H1 (cell line): ENCODE results near the gene MSH2. TPM values are rescaled to one million over a fixed set of nuclear protein-coding genes. Genes with fewer than 3 reads are reported as not detected.

Experiments used
- CTCF ChIA-PET: fragments of 300-600 bp; sonication (Branson Sonifier 250); formaldehyde crosslinking; loops from one replicate; lab custom pipeline; 2021; ENCODE audit not compliant: partially characterized antibody; lab: Charles Lee
- POLR2A ChIA-PET: fragments of 300-600 bp; sonication (Branson Sonifier 250); formaldehyde crosslinking; loops from one replicate; lab custom pipeline; 2021; ENCODE audit warnings: inconsistent platforms; ENCODE audit not compliant: partially characterized antibody; lab: Charles Lee
- DNase-seq, 2 experiments: peaks; one replicate each; pipeline versions ENCODE4 v3.0.0 to v3.0.0-alpha.2; 2010 to 2022; ENCODE audit warnings: low spot score in 2 of 2, low read depth in 1 of 2, mixed read lengths in 1 of 2
- FAIRE-seq: peaks from 2 replicates; lab custom pipeline; 2011; peaks lifted over from hg19 to GRCh38; lab: Jason Lieb, UNC
- H2AFZ ChIP-seq: 2 replicates; pipeline ENCODE4 v1.8.1; 2012; ENCODE audit warnings: low read length, inconsistent platforms
- H2AK5ac ChIP-seq: 2 replicates; pipeline ENCODE4 v1.6.1; 2013; ENCODE audit warnings: low read depth, low read length
- H2BK120ac ChIP-seq: replicated peaks from 2 replicates; pipeline ENCODE3; 2013; ENCODE audit warnings: low read depth, low read length, inconsistent platforms
- H2BK12ac ChIP-seq: 2 replicates; pipeline ENCODE4 v1.6.1; 2013; ENCODE audit warnings: low read depth, low read length
- H2BK15ac ChIP-seq: 2 replicates; pipeline ENCODE4 v1.6.1; 2013; ENCODE audit warnings: low read length
- H2BK20ac ChIP-seq: 2 replicates; pipeline ENCODE4 v1.6.1; 2013; ENCODE audit warnings: low read length
- H2BK5ac ChIP-seq: 2 replicates; pipeline ENCODE4 v1.6.1; 2013; ENCODE audit warnings: low read depth, low read length
- H3K14ac ChIP-seq: 2 replicates; pipeline ENCODE4 v1.6.1; 2013; ENCODE audit warnings: inconsistent platforms; ENCODE audit not compliant: insufficient read length
- H3K18ac ChIP-seq: 2 replicates; pipeline ENCODE4 v1.6.1; 2013; ENCODE audit warnings: low read length; ENCODE audit errors: extremely low read depth
- H3K23ac ChIP-seq: 2 replicates; pipeline ENCODE4 v1.6.1; 2013; ENCODE audit warnings: inconsistent platforms; ENCODE audit not compliant: insufficient read length
- H3K23me2 ChIP-seq: 2 replicates; pipeline ENCODE4 v1.6.1; 2013; ENCODE audit warnings: low read depth, low read length
- H3K27ac ChIP-seq: 2 replicates; pipeline ENCODE4 v1.6.1; 2011; ENCODE audit warnings: low read depth, low read length, inconsistent platforms
- H3K27me3 ChIP-seq, 4 experiments: replicated peaks in 1 of 4; 1 replicate in 1 of 4; 2 replicates in 3 of 4; pipeline versions ENCODE4 v1.6.1 to v1.8.1; 2011 to 2013; ENCODE audit warnings: low read length in 3 of 4, mild to moderate bottlenecking in 3 of 4, inconsistent platforms in 2 of 4, mixed read lengths in 2 of 4, moderate library complexity in 1 of 4; ENCODE audit not compliant: control insufficient read depth in 3 of 4, insufficient read depth in 3 of 4; ENCODE audit errors: extremely low read depth in 1 of 4
- H3K36me3 ChIP-seq, 4 experiments: 2 replicates each; pipeline versions ENCODE4 v1.6.1 to v1.8.1; 2011 to 2013; ENCODE audit warnings: mild to moderate bottlenecking in 4 of 4, low read length in 3 of 4, moderate library complexity in 2 of 4, control low read depth in 1 of 4, inconsistent platforms in 1 of 4; ENCODE audit not compliant: insufficient read depth in 4 of 4, control insufficient read depth in 2 of 4
- H3K4ac ChIP-seq: replicated peaks from 2 replicates; pipeline ENCODE3; 2013; ENCODE audit warnings: low read length, low read depth, mixed read lengths, inconsistent platforms; ENCODE audit not compliant: insufficient read length
- H3K4me1 ChIP-seq, 4 experiments: replicated peaks in 1 of 4; 1 replicate in 1 of 4; 2 replicates in 3 of 4; pipeline versions ENCODE4 v1.6.1 to v1.8.1; 2011 to 2013; ENCODE audit warnings: low read length in 3 of 4, inconsistent platforms in 2 of 4, mixed read lengths in 1 of 4; ENCODE audit not compliant: insufficient read depth in 4 of 4, control insufficient read depth in 3 of 4
- H3K4me2 ChIP-seq, 2 experiments: 2 replicates each; pipeline versions ENCODE4 v1.6.1 to v1.8.1; 2011 to 2013; ENCODE audit warnings: low read depth in 2 of 2, low read length in 2 of 2, control low read depth in 1 of 2, inconsistent platforms in 1 of 2, mild to moderate bottlenecking in 1 of 2; ENCODE audit not compliant: insufficient read depth in 1 of 2
- H3K4me3 ChIP-seq, 4 experiments: fragments of 200-600, 300-600 bp in 1 of 4; sonication (generic), shearing (Covaris generic), sonication (Bioruptor Twin) in 1 of 4; 2 replicates each; pipeline versions ENCODE4 v1.5.1 to v1.8.1; 2011 to 2016; ENCODE audit warnings: low read length in 4 of 4, low read depth in 3 of 4, control low read depth in 2 of 4, inconsistent platforms in 2 of 4, mild to moderate bottlenecking in 2 of 4, mixed read lengths in 1 of 4, moderate library complexity in 1 of 4; ENCODE audit not compliant: insufficient read depth in 2 of 4; ENCODE audit errors: extremely low read depth in 1 of 4
- H3K56ac ChIP-seq: replicated peaks from 2 replicates; pipeline ENCODE3; 2013; ENCODE audit warnings: low read depth, mild to moderate bottlenecking, mixed read lengths, low read length, inconsistent platforms; ENCODE audit not compliant: insufficient read length
- H3K79me1 ChIP-seq: 2 replicates; pipeline ENCODE4 v1.6.1; 2013; ENCODE audit warnings: low read depth, low read length, control low read depth
- H3K79me2 ChIP-seq, 2 experiments: 2 replicates each; pipeline versions ENCODE4 v1.6.1 to v1.8.1; 2012 to 2013; ENCODE audit warnings: low read length in 2 of 2, mild to moderate bottlenecking in 2 of 2, inconsistent platforms in 1 of 2; ENCODE audit not compliant: insufficient read depth in 2 of 2, control insufficient read depth in 1 of 2
- H3K9ac ChIP-seq, 4 experiments: replicated peaks in 1 of 4; 1 replicate in 1 of 4; 2 replicates in 3 of 4; pipeline versions ENCODE4 v1.6.1 to v1.8.1; 2011 to 2013; ENCODE audit warnings: low read depth in 3 of 4, low read length in 3 of 4, control low read depth in 2 of 4, mild to moderate bottlenecking in 2 of 4, moderate library complexity in 2 of 4, inconsistent platforms in 1 of 4; ENCODE audit errors: extremely low read depth in 1 of 4
- H3K9me3 ChIP-seq, 2 experiments: 2 replicates each; pipeline versions ENCODE4 v1.6.1 to v1.8.1; 2012 to 2013; ENCODE audit warnings: mild to moderate bottlenecking in 2 of 2, moderate library complexity in 2 of 2, control low read depth in 1 of 2, inconsistent platforms in 1 of 2, low read depth in 1 of 2, low read length in 1 of 2, mixed read lengths in 1 of 2; ENCODE audit not compliant: insufficient read depth in 2 of 2
- H4K20me1 ChIP-seq, 2 experiments: replicated peaks in 1 of 2; 2 replicates each; pipeline versions ENCODE3 to v1.8.1; 2011 to 2013; ENCODE audit warnings: inconsistent platforms in 2 of 2, low read length in 2 of 2, mild to moderate bottlenecking in 1 of 2; ENCODE audit not compliant: insufficient read depth in 2 of 2, control insufficient read depth in 1 of 2
- H4K5ac ChIP-seq: 2 replicates; pipeline ENCODE4 v1.6.1; 2013; ENCODE audit warnings: low read length, low read depth, mixed read lengths, inconsistent platforms; ENCODE audit not compliant: insufficient read length
- H4K8ac ChIP-seq: 2 replicates; pipeline ENCODE4 v1.8.0; 2013; ENCODE audit warnings: mild to moderate bottlenecking, moderate library complexity, low read length, inconsistent platforms; ENCODE audit not compliant: insufficient read depth; ENCODE audit errors: extremely low read depth
- H4K91ac ChIP-seq: replicated peaks from 2 replicates; pipeline ENCODE3; 2013; ENCODE audit warnings: low read length, mixed read lengths, inconsistent platforms; ENCODE audit not compliant: insufficient read length
- BCL11A ChIP-seq, 2 experiments: IDR thresholded peaks; one replicate each; pipeline ENCODE4 v1.6.1; 2011; ENCODE audit warnings: low read depth in 2 of 2, low read length in 2 of 2, mild to moderate bottlenecking in 2 of 2
- PHF8 ChIP-seq: fragments of 200-600 bp; sonication (generic); conservative IDR thresholded peaks from 2 replicates; pipeline ENCODE4 v1.7.1; 2012; ENCODE audit warnings: low read depth, mild to moderate bottlenecking, inconsistent platforms, low read length, moderate library complexity
- RNF2 ChIP-seq: fragments of 200-900, 300-1000 bp; sonication (generic); IDR thresholded peaks from 2 replicates; pipeline ENCODE4 v1.7.1; 2016; ENCODE audit warnings: borderline replicate concordance, low read depth, mild to moderate bottlenecking, antibody characterized with exemption, low read length; ENCODE audit not compliant: poor library complexity, severe bottlenecking; ENCODE audit errors: missing control alignments
- RXRA ChIP-seq: IDR thresholded peaks from 2 replicates; pipeline ENCODE4 v1.6.1; 2011; ENCODE audit warnings: low read depth, mild to moderate bottlenecking, low read length, moderate library complexity; ENCODE audit not compliant: insufficient read depth
- SP1 ChIP-seq: IDR thresholded peaks from 2 replicates; pipeline ENCODE4 v1.6.1; 2011; ENCODE audit warnings: low read depth, low read length
- SP2 ChIP-seq: IDR thresholded peaks from 2 replicates; pipeline ENCODE4 v1.6.1; 2012; ENCODE audit warnings: mild to moderate bottlenecking, low read length, inconsistent platforms
- USF2 ChIP-seq: IDR thresholded peaks from 2 replicates; pipeline ENCODE4 v1.6.1; 2011; ENCODE audit warnings: low read length, improper control_type of control experiment
- polyA plus RNA-seq, 7 experiments: library from polyadenylated mRNA; depleted of rRNA in 3 of 7; stranded (reverse) in 5 of 7; unstranded in 2 of 7; fragments of >200 nt in 5 of 7; fragments of 200-250 nt in 2 of 7; gene quantifications; 1 replicate in 5 of 7; 2 replicates in 1 of 7; 4 replicates in 1 of 7; pipeline versions ENCODE4 v1.2.1 to v1.2.3, GENCODE V29; 2011 to 2013; ENCODE audit warnings: missing spikeins in 2 of 7, mixed read lengths in 2 of 7
- total RNA-seq: library from RNA; stranded (reverse); fragmentation: NEBNext Ultra II Directional; extraction: Animal tissue kit (Norgen Biotek cat#: 25700); gene quantifications from 2 replicates; pipeline ENCODE4 v1.2.1, GENCODE V29; 2021
- TF ChIP-seq, protein P1 (sequence below): IDR thresholded peaks from 2 replicates; pipeline ENCODE4 v1.6.1; 2012; ENCODE audit warnings: low read length, inconsistent platforms
- TF ChIP-seq, protein P2 (sequence below): IDR thresholded peaks from 2 replicates; pipeline ENCODE4 v1.6.1; 2012; ENCODE audit warnings: inconsistent platforms
- TF ChIP-seq, protein P3 (sequence below): IDR thresholded peaks from 2 replicates; pipeline ENCODE4 v1.6.1; 2012; ENCODE audit warnings: inconsistent platforms

MSH2 gene
- total and polyA plus RNA-seq, 2 of the 8 experiments (the other 6 are each of a cell fraction or from before 2014, with no cell fraction given) = 64.1 to 228 TPM

GRCh38 chr2:47460766-47461165 is 57.8 kb downstream of the MSH2 start:
- Histone ChIP-seq H3K27ac (no peak overlapping the region), H3K79me1 (peaks cover 2% of the 10 kb centered on the region; the same call in 1 of the 2 replicates), H2BK12ac (no peak overlapping the region), H3K14ac (no peak overlapping the region), H2BK120ac (no peak overlapping the region), H3K9me3 (no peaks in the 10 kb centered on the region), H3K56ac (no peak overlapping the region), H3K4me1 (no peaks in the 10 kb centered on the region; a peak in 1 of 7 replicates), H3K79me2 (peaks cover 0 to 33% of the 10 kb centered on the region in 2 experiments; a peak in 2 of 4 replicates), H4K8ac (no peak overlapping the region), H2BK5ac (no peak overlapping the region), H3K4me2 (no peak overlapping the region), H3K9ac (no peak overlapping the region), H3K27me3 (no peaks in the 10 kb centered on the region), H4K5ac (no peak overlapping the region), H3K36me3 (peaks cover 6 to 52% (median 29%) of the 10 kb centered on the region in 4 experiments), H3K23me2 (no peaks in the 10 kb centered on the region), H2BK20ac (no peak overlapping the region), H3K23ac (no peak overlapping the region), H2AK5ac (no peak overlapping the region), H3K4me3 (no peak overlapping the region), H3K18ac (no peak overlapping the region), H3K4ac (no peak overlapping the region), H2BK15ac (no peak overlapping the region), H2AFZ (no peak overlapping the region), H4K91ac (no peak overlapping the region), H4K20me1 (peaks cover 0 to 7% of the 10 kb centered on the region in 2 experiments)
- ChIA-PET CTCF (interaction anchor here (0.6 to 1.1 kb wide), 3 partner anchors 24 to 373 kb away, joined by 3 to 6 read pairs (median 3); no protein-coding TSS in a partner anchor), POLR2A (interaction anchor here (0.6 to 1.3 kb wide), 2 partner anchors 9 to 21 kb away, joined by 3 to 4 read pairs; no protein-coding TSS in a partner anchor)
- FAIRE-seq (no peak), DNase-seq (no peak)
- TF ChIP-seq PHF8 (no peak), RNF2 (no peak), BCL11A (IDR thresholded peaks at IDR 0.05; ENCODE audit: low read depth in 2 of 2, low read length in 2 of 2) (no peak), SP1 (no peak), USF2 (no peak), SP2 (no peak), RXRA (no peak)
- TF ChIP-seq, protein P1, sequence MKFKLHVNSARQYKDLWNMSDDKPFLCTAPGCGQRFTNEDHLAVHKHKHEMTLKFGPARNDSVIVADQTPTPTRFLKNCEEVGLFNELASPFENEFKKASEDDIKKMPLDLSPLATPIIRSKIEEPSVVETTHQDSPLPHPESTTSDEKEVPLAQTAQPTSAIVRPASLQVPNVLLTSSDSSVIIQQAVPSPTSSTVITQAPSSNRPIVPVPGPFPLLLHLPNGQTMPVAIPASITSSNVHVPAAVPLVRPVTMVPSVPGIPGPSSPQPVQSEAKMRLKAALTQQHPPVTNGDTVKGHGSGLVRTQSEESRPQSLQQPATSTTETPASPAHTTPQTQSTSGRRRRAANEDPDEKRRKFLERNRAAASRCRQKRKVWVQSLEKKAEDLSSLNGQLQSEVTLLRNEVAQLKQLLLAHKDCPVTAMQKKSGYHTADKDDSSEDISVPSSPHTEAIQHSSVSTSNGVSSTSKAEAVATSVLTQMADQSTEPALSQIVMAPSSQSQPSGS = no peak
- TF ChIP-seq, protein P2, sequence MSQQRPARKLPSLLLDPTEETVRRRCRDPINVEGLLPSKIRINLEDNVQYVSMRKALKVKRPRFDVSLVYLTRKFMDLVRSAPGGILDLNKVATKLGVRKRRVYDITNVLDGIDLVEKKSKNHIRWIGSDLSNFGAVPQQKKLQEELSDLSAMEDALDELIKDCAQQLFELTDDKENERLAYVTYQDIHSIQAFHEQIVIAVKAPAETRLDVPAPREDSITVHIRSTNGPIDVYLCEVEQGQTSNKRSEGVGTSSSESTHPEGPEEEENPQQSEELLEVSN = no peak
- TF ChIP-seq, protein P3, sequence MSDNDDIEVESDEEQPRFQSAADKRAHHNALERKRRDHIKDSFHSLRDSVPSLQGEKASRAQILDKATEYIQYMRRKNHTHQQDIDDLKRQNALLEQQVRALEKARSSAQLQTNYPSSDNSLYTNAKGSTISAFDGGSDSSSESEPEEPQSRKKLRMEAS = no peak
